H1 (cell line): Measurements from ENCODE around the gene GDPD4.

Source experiments
- ATF2 ChIP-seq: IDR thresholded peaks from 2 replicates; pipeline ENCODE4 v1.6.1; 2012; ENCODE audit warnings: low read length, inconsistent platforms
- CTBP2 ChIP-seq: IDR thresholded peaks from 2 replicates; pipeline ENCODE4 v1.7.0; 2011; ENCODE audit warnings: borderline replicate concordance, mild to moderate bottlenecking, moderate library complexity, mixed read lengths, low read length; ENCODE audit not compliant: insufficient read depth, insufficient read length
- E2F6 ChIP-seq: IDR thresholded peaks from 2 replicates; pipeline ENCODE4 v1.6.1; 2012; ENCODE audit warnings: inconsistent platforms
- FOSL1 ChIP-seq: IDR thresholded peaks from 2 replicates; pipeline ENCODE4 v1.6.1; 2011; ENCODE audit warnings: mild to moderate bottlenecking, low read depth, low read length, moderate library complexity; ENCODE audit not compliant: insufficient read depth
- HDAC2 ChIP-seq, 2 experiments: fragments of 300-600 bp in 1 of 2; sonication (generic) in 1 of 2; IDR thresholded peaks; 2 replicates each; pipeline ENCODE4 v1.6.1; 2011 to 2012; ENCODE audit warnings: low read depth in 2 of 2, low read length in 2 of 2, mild to moderate bottlenecking in 2 of 2, moderate library complexity in 2 of 2, borderline replicate concordance in 1 of 2, inconsistent platforms in 1 of 2
- JUN ChIP-seq: IDR thresholded peaks from 2 replicates; pipeline ENCODE4 v1.6.1; 2011; ENCODE audit warnings: low read depth, mild to moderate bottlenecking, improper control_type of control experiment, low read length
- POLR2A ChIP-seq, 2 experiments: IDR thresholded peaks; 1 replicate in 1 of 2; 2 replicates in 1 of 2; pipeline ENCODE4 v1.6.1; 2011; ENCODE audit warnings: low read depth in 2 of 2, low read length in 2 of 2, mild to moderate bottlenecking in 2 of 2; ENCODE audit errors: control extremely low read depth in 1 of 2
- RAD21 ChIP-seq, 2 experiments: IDR thresholded peaks in 1 of 2; conservative IDR thresholded peaks in 1 of 2; 2 replicates each; pipeline ENCODE4 v1.6.1; 2011; ENCODE audit warnings: low read depth in 2 of 2, low read length in 2 of 2, improper control_type of control experiment in 1 of 2, inconsistent platforms in 1 of 2, mild to moderate bottlenecking in 1 of 2, moderate library complexity in 1 of 2
- SP2 ChIP-seq: IDR thresholded peaks from 2 replicates; pipeline ENCODE4 v1.6.1; 2012; ENCODE audit warnings: mild to moderate bottlenecking, low read length, inconsistent platforms
- TAF1 ChIP-seq: IDR thresholded peaks from 2 replicates; pipeline ENCODE4 v1.6.1; 2011; ENCODE audit warnings: mild to moderate bottlenecking, low read depth, low read length
- TBP ChIP-seq: IDR thresholded peaks from 2 replicates; pipeline ENCODE4 v1.6.1; 2011; ENCODE audit warnings: low read depth, low read length, improper control_type of control experiment
- YY1 ChIP-seq: IDR thresholded peaks from 2 replicates; pipeline ENCODE4 v1.6.1; 2011; ENCODE audit warnings: low read depth, mild to moderate bottlenecking, low read length
- ZNF274 ChIP-seq: IDR thresholded peaks from 2 replicates; pipeline ENCODE4 v1.7.0; 2012; ENCODE audit warnings: low read length, borderline replicate concordance; ENCODE audit errors: extremely low read depth
- TF ChIP-seq, protein P1 (sequence below), 3 experiments: IDR thresholded peaks; 1 replicate in 2 of 3; 2 replicates in 1 of 3; pipeline versions ENCODE4 v1.5.1 to v1.6.1; 2011; ENCODE audit warnings: low read length in 3 of 3, mild to moderate bottlenecking in 3 of 3, inconsistent platforms in 2 of 3, low read depth in 1 of 3, moderate library complexity in 1 of 3; ENCODE audit not compliant: insufficient read depth in 1 of 3; ENCODE audit errors: control extremely low read depth in 1 of 3

GRCh38 chr11:77180346-77180745 lies 121.1 kb downstream of the GDPD4 start:
- no peak for TF ChIP-seq FOSL1
- no peak for TF ChIP-seq POLR2A (IDR thresholded peaks at IDR 0.05; ENCODE audit: control extremely low read depth in 1 of 2, low read depth in 2 of 2, low read length in 2 of 2)
- TF ChIP-seq ZNF274 = no peak
- no peak for TF ChIP-seq JUN
- TF ChIP-seq, protein P1, sequence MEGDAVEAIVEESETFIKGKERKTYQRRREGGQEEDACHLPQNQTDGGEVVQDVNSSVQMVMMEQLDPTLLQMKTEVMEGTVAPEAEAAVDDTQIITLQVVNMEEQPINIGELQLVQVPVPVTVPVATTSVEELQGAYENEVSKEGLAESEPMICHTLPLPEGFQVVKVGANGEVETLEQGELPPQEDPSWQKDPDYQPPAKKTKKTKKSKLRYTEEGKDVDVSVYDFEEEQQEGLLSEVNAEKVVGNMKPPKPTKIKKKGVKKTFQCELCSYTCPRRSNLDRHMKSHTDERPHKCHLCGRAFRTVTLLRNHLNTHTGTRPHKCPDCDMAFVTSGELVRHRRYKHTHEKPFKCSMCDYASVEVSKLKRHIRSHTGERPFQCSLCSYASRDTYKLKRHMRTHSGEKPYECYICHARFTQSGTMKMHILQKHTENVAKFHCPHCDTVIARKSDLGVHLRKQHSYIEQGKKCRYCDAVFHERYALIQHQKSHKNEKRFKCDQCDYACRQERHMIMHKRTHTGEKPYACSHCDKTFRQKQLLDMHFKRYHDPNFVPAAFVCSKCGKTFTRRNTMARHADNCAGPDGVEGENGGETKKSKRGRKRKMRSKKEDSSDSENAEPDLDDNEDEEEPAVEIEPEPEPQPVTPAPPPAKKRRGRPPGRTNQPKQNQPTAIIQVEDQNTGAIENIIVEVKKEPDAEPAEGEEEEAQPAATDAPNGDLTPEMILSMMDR (IDR thresholded peaks at IDR 0.05; ENCODE audit: control extremely low read depth in 1 of 3, insufficient read depth in 1 of 3, low read depth in 1 of 3, low read length in 3 of 3) = no peak
- no peak for TF ChIP-seq YY1
- no peak for TF ChIP-seq RAD21 (IDR thresholded peaks at IDR 0.05 in 1 of 2, conservative IDR thresholded peaks at IDR 0.05 in 1 of 2; ENCODE audit: low read depth in 2 of 2, low read length in 2 of 2)
- no peak for TF ChIP-seq CTBP2
- no peak for TF ChIP-seq TBP
- no peak for TF ChIP-seq SP2
- no peak for TF ChIP-seq E2F6
- TF ChIP-seq TAF1 = no peak
- TF ChIP-seq ATF2 = no peak
- TF ChIP-seq HDAC2 (IDR thresholded peaks at IDR 0.05; ENCODE audit: borderline replicate concordance in 1 of 2, low read depth in 2 of 2, low read length in 2 of 2) = no peak
